HepG2 (cell line): ENCODE results near the gene FBXW4. TPM values are rescaled to one million over a fixed set of nuclear protein-coding genes. Genes with fewer than 3 reads are reported as not detected.

Source experiments
- ATAC-seq: fragments of 200-7000 bp; cut with Tn5 transposase; 3 replicates; pipeline ENCODE4 v1.9.1; 2020; ENCODE audit warnings: mild to moderate bottlenecking, moderate library complexity
- BruUV-seq: library from RNA; stranded (reverse); fragments of 400-500 nt; replicated peaks from 2 replicates; lab custom pipeline; 2021; lab: Mats Ljungman, UMichigan
- CTCF ChIA-PET: fragments of 300-600 bp; formaldehyde crosslinking; extraction: SDS; loops from one replicate; lab custom pipeline; 2021; ENCODE audit warnings: low total read pairs, inconsistent platforms, low intra/inter-chr PET ratio; lab: Yijun Ruan, JAX
- POLR2A ChIA-PET: fragments of 350-600 bp; sonication (Branson Sonifier 250); formaldehyde crosslinking; loops from one replicate; lab custom pipeline; 2020; ENCODE audit warnings: antibody characterized with exemption, inconsistent platforms; lab: Yijun Ruan, JAX
- DNase-seq: peaks from one replicate; pipeline ENCODE4 v3.0.0-alpha.2; 2015; ENCODE audit warnings: low spot score
- FAIRE-seq: peaks from 3 replicates; lab custom pipeline; 2011; peaks lifted over from hg19 to GRCh38; lab: Jason Lieb, UNC
- H2AFZ ChIP-seq: one replicate; pipeline ENCODE4 v1.6.1; 2011; ENCODE audit warnings: low read length, inconsistent platforms
- H3K27ac ChIP-seq: fragments of 300-600 bp; 3 replicates; pipeline ENCODE4 v1.8.0; 2011; ENCODE audit warnings: mixed run types, mild to moderate bottlenecking, mixed read lengths, low read length, inconsistent platforms; ENCODE audit not compliant: insufficient read depth; ENCODE audit errors: extremely low read length
- H3K27me3 ChIP-seq, 2 experiments: fragments of 200-600 bp in 1 of 2; 2 replicates in 1 of 2; 3 replicates in 1 of 2; pipeline versions ENCODE4 v1.6.0 to v1.8.0; 2011; ENCODE audit warnings: low read length in 2 of 2, mild to moderate bottlenecking in 2 of 2, moderate library complexity in 2 of 2, inconsistent platforms in 1 of 2; ENCODE audit not compliant: insufficient read depth in 2 of 2, control insufficient read depth in 1 of 2
- H3K36me3 ChIP-seq, 2 experiments: fragments of 200-600 bp in 1 of 2; replicated peaks in 1 of 2; 2 replicates in 1 of 2; 3 replicates in 1 of 2; pipeline versions ENCODE4 v1.5.1 to v1.8.0; 2011; ENCODE audit warnings: low read length in 2 of 2, inconsistent platforms in 1 of 2; ENCODE audit not compliant: insufficient read depth in 2 of 2, control insufficient read depth in 1 of 2
- H3K4me1 ChIP-seq: 2 replicates; pipeline ENCODE4 v1.5.1; 2012; ENCODE audit warnings: low read length, inconsistent platforms; ENCODE audit not compliant: insufficient read depth
- H3K4me2 ChIP-seq: 2 replicates; pipeline ENCODE4 v1.6.0; 2011; ENCODE audit warnings: low read depth, low read length, inconsistent platforms
- H3K4me3 ChIP-seq, 3 experiments: fragments of 200-600 bp in 1 of 3; sonication (generic), shearing (Covaris generic) in 1 of 3; replicated peaks in 1 of 3; 2 replicates each; pipeline ENCODE4 v1.5.1; 2011 to 2016; ENCODE audit warnings: low read length in 3 of 3, inconsistent platforms in 2 of 3, low read depth in 2 of 3, mild to moderate bottlenecking in 2 of 3, control low read depth in 1 of 3, mixed read lengths in 1 of 3; ENCODE audit not compliant: insufficient read depth in 1 of 3
- H3K79me2 ChIP-seq: one replicate; pipeline ENCODE4 v1.6.1; 2011; ENCODE audit warnings: low read length, inconsistent platforms; ENCODE audit not compliant: insufficient read depth
- H3K9ac ChIP-seq: 2 replicates; pipeline ENCODE4 v1.6.0; 2011; ENCODE audit warnings: mild to moderate bottlenecking, low read depth, low read length, inconsistent platforms; ENCODE audit not compliant: insufficient read depth
- H3K9me3 ChIP-seq: 2 replicates; pipeline ENCODE4 v1.5.1; 2012; ENCODE audit warnings: mild to moderate bottlenecking, low read length
- H4K20me1 ChIP-seq: 2 replicates; pipeline ENCODE4 v1.6.0; 2011; ENCODE audit warnings: inconsistent platforms, mild to moderate bottlenecking, low read length, moderate library complexity; ENCODE audit not compliant: insufficient read depth
- ARID2 ChIP-seq: sonication (generic); formaldehyde crosslinking; IDR thresholded peaks from 2 replicates; pipeline ENCODE4 v1.8.1; 2022; ENCODE audit warnings: mild to moderate bottlenecking, missing genetic modification reagents, borderline replicate concordance
- MIER2 ChIP-seq: IDR thresholded peaks from 2 replicates; pipeline ENCODE4 v1.6.1; 2016; ENCODE audit warnings: missing biosample characterization, missing genetic modification reagents
- RBFOX2 ChIP-seq: fragments of 200-400 bp; formaldehyde crosslinking; IDR thresholded peaks from 2 replicates; pipeline ENCODE4 v1.6.1; 2017; ENCODE audit warnings: low read depth, mild to moderate bottlenecking, low read length
- TRAFD1 ChIP-seq: sonication (generic); formaldehyde crosslinking; IDR thresholded peaks from 2 replicates; pipeline ENCODE4 v1.5.1; 2020; ENCODE audit warnings: missing genetic modification reagents, mild to moderate bottlenecking, borderline replicate concordance
- ZHX1 ChIP-seq: sonication (generic); formaldehyde crosslinking; IDR thresholded peaks from 2 replicates; pipeline ENCODE4 v1.8.1; 2022; ENCODE audit warnings: low read depth, mild to moderate bottlenecking, missing genetic modification reagents
- ZNF512B ChIP-seq: sonication (generic); formaldehyde crosslinking; IDR thresholded peaks from 2 replicates; pipeline ENCODE4 v1.5.1; 2020; ENCODE audit warnings: missing genetic modification reagents, mild to moderate bottlenecking, borderline replicate concordance
- ZNF737 ChIP-seq: sonication (generic); formaldehyde crosslinking; IDR thresholded peaks from 2 replicates; pipeline ENCODE4 v1.5.0; 2020; ENCODE audit warnings: missing genetic modification reagents, mild to moderate bottlenecking, borderline replicate concordance
- WGBS: methylation state at CpG from one replicate; pipeline ENCODE4 v1.1.6; 2017; ENCODE audit warnings: low lambda C conversion rate; 5-methylcytosine and 5-hydroxymethylcytosine counted together
- in situ Hi-C: cut with HindIII; loops from 2 replicates; pipeline ENCODE4 v1.10.0; 2017; ENCODE audit warnings: low pct_unique_long_range_greater_than_20kb; ENCODE audit not compliant: extremely low pct_ligation_motif_present
- intact Hi-C: fragments of 100-400 bp; cut with micrococcal nuclease; formaldehyde crosslinking; loops from one replicate; pipeline ENCODE4 v1.10.0; 2022; ENCODE audit not compliant: unreplicated experiment
- polyA plus RNA-seq, 8 experiments: library from polyadenylated mRNA; depleted of rRNA in 3 of 8; stranded (reverse) in 7 of 8; unstranded in 1 of 8; fragments of >200 nt; fragmentation: Illumina TruSeq in 4 of 8; extraction: Trizol in 4 of 8; gene quantifications; 2 replicates each; pipeline versions ENCODE4 v1.2.1 to v1.2.3, GENCODE V29; 2011 to 2016; ENCODE audit warnings: low read depth in 4 of 8, missing spikeins in 1 of 8, mixed read lengths in 1 of 8; ENCODE audit not compliant: insufficient read depth in 1 of 8
- total RNA-seq, 5 experiments: library from RNA; depleted of rRNA; stranded (reverse); fragments of >200 nt; fragmentation: Illumina TruSeq; extraction: Trizol; gene quantifications; 2 replicates each; pipeline ENCODE4 v1.2.3, GENCODE V29; 2016; ENCODE audit warnings: low read depth in 1 of 5
- TF ChIP-seq, protein P1 (sequence below): sonication (generic); formaldehyde crosslinking; IDR thresholded peaks from 2 replicates; pipeline ENCODE4 v1.8.1; 2023; ENCODE audit warnings: missing genetic modification reagents, inconsistent platforms, borderline replicate concordance
- TF ChIP-seq, protein P2 (sequence below): sonication (generic); formaldehyde crosslinking; IDR thresholded peaks from 2 replicates; pipeline ENCODE4 v1.4.0; 2020; ENCODE audit warnings: missing genetic modification reagents

The FBXW4 gene
- total and polyA plus RNA-seq, 2 of the 13 experiments (the other 11 are each of a cell fraction or from before 2014, with no cell fraction given) = 23.5 to 33.7 TPM

- Histone ChIP-seq H3K4me3 (no peak overlapping the region), H3K36me3 (peaks cover 0 to 1% of the 10 kb centered on the region in 2 experiments; a peak in 1 of 5 replicates), H3K4me2 (no peak overlapping the region), H4K20me1 (no peaks in the 10 kb centered on the region), H3K79me2 (no peaks in the 10 kb centered on the region), H3K9me3 (no peaks in the 10 kb centered on the region; the same call in 1 of the 2 replicates), H2AFZ (no peak overlapping the region), H3K27ac (no peak overlapping the region), H3K27me3 (no peaks in the 10 kb centered on the region), H3K9ac (no peak overlapping the region), H3K4me1 (peaks cover 32% of the 10 kb centered on the region)
- CTCF ChIA-PET = no interaction called here
- no peak for DNase-seq
- 81% methylated on average over 2 of the region's 2 CpGs for WGBS
- intact Hi-C loops (no loop called here), in situ Hi-C loops (no loop called here)
- ATAC-seq = no peak
- BruUV-seq = no TSS peak
- no peak for FAIRE-seq
- POLR2A ChIA-PET = no interaction called here
- TF ChIP-seq ZNF512B (CRISPR knock-in tag) (no peak), RBFOX2 (no peak), ZNF737 (CRISPR knock-in tag) (no peak), ZHX1 (CRISPR knock-in tag) (no peak), ARID2 (CRISPR knock-in tag) (no peak), TRAFD1 (CRISPR knock-in tag) (no peak), MIER2 (no peak)
- TF ChIP-seq, protein P1, sequence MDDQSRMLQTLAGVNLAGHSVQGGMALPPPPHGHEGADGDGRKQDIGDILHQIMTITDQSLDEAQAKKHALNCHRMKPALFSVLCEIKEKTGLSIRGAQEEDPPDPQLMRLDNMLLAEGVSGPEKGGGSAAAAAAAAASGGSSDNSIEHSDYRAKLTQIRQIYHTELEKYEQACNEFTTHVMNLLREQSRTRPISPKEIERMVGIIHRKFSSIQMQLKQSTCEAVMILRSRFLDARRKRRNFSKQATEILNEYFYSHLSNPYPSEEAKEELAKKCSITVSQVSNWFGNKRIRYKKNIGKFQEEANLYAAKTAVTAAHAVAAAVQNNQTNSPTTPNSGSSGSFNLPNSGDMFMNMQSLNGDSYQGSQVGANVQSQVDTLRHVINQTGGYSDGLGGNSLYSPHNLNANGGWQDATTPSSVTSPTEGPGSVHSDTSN (CRISPR knock-in tag) = no peak
- TF ChIP-seq, protein P2, sequence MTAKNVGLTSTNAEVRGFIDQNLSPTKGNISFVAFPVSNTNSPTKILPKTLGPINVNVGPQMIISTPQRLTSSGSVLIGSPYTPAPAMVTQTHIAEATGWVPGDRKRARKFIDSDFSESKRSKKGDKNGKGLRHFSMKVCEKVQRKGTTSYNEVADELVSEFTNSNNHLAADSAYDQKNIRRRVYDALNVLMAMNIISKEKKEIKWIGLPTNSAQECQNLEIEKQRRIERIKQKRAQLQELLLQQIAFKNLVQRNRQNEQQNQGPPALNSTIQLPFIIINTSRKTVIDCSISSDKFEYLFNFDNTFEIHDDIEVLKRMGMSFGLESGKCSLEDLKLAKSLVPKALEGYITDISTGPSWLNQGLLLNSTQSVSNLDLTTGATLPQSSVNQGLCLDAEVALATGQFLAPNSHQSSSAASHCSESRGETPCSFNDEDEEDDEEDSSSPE (CRISPR knock-in tag) = no peak
These were observed 12.7 kb downstream of the FBXW4 start for GRCh38 chr10:101682172-101682825.
